ENCODE data around the gene DMTF1. TPM values are rescaled to one million over a fixed set of nuclear protein-coding genes. Genes with fewer than 3 reads are reported as not detected.

The DMTF1 gene
- polyA plus RNA-seq, 3 donors: 4.9 to 108 (median 8.3) TPM

DNA sequence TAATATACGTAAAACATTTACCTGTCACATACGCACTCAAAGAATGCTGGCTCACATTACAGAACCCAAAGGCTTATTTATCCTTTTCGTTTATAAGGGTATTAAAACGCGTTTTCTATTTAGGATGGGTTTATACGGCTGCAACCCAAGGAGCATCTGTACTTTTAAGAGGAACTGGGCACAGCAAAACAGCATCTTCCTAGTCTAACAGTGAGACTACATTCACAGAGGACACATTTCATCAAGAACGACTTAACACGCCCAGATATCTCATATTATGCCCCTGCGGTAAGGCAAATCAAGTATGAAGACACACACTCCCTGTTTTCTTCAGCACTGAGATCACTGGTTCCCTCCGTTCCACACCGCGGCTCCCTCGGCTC is 533 bp upstream of the DMTF1 start:
- peaks cover 39% of the 10 kb centered on the region for H3K79me2 ChIP-seq (ENCODE audit: insufficient read depth, low read length)

DNA sequence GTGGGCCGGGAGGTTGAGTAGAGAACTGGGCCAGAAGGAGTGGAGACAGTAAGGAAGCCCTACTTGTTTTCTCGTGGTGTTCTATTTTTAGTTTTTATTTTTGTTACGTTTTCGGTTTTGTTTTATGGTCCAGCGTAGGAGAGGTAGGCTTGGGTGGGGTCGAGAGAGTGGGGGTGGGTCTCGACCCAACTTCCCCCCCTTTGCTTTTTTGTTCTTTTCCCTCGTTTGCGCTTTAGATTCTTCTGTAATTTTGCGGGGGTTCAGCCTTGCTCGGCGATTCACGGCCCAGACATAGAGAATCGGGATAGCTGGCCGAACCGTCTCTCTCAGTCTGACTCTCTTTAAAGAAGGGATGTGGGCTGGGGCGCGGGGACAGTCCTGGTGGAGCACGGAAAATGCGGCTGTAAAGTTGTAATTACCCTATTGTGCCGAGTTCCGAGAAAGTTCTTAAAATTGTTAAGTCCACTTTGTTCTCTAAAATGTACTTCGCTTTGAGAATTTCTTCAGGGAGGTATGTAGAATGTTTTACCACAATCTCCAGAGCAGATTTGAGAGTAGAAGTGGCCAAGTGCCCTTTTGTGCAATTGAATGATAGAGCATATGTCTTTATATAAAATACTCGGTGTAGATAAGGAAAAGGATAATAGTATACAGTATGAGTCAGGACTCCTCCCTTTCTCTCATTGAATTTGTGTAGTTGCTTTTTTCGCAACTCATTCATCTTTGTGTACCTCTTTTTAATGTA is 816 bp downstream of the DMTF1 start:
- Histone ChIP-seq H2AFZ (ENCODE audit: insufficient read depth, low read depth, low read length, poor library complexity, severe bottlenecking) (peak overlapping the region; percentile 74), H3K27me3 (ENCODE audit: control insufficient read depth in 2 of 2, insufficient read depth in 2 of 2, low read length in 2 of 2) (no peaks in the 10 kb centered on the region), H3K9ac (ENCODE audit: insufficient read depth, low read length, poor library complexity, severe bottlenecking) (peak overlapping the region; percentile 94), H3K79me2 (ENCODE audit: insufficient read depth, low read length) (peaks cover 53% of the 10 kb centered on the region), H3K27ac (ENCODE audit: low read depth in 1 of 2, low read length in 2 of 2) (peak overlapping the region; percentile 98 to 99), H3K9me3 (replicated peaks in 1 of 2; ENCODE audit: control insufficient read depth in 1 of 2, insufficient read depth in 1 of 2, low read length in 2 of 2) (no peaks in the 10 kb centered on the region), H3K4me1 (ENCODE audit: control insufficient read depth in 1 of 2, insufficient read depth in 2 of 2, low read length in 2 of 2) (peaks cover 17 to 27% of the 10 kb centered on the region in 2 donors), H3K36me3 (replicated peaks in 1 of 2; ENCODE audit: control insufficient read depth in 1 of 2, insufficient read depth in 2 of 2, low read length in 2 of 2) (peaks cover 2 to 7% of the 10 kb centered on the region in 2 donors), H3K4me2 (replicated peaks; ENCODE audit: extremely low read depth, low read length, poor library complexity, severe bottlenecking) (peak overlapping the region; percentile 74), H4K20me1 (ENCODE audit: insufficient read depth, low read length) (peaks cover 36% of the 10 kb centered on the region), H3K4me3 (replicated peaks in 1 of 3; ENCODE audit: low read depth in 2 of 3, low read length in 3 of 3) (peak overlapping the region; percentile 87 to 96 (median 93))
- no peaks in the 10 kb centered on the region for H3K9me3 Mint-ChIP-seq
- WGBS (ENCODE audit: insufficient coverage): 0% methylated on average over 12 of the region's 25 CpGs
- H3K4me3 Mint-ChIP-seq: peak overlapping the region; percentile 96 to 97
- intact Hi-C loops (cut with micrococcal nuclease): loop anchor here (10.0 kb wide), 2 partner anchors 62 to 722 kb away; partner anchors contain the start of genes TMEM243 (in 2 of the 2), DBF4 (in 1 of the 2) and SLC25A40 (in 1 of the 2)
- peaks cover 33% of the 10 kb centered on the region for H3K4me1 Mint-ChIP-seq
- H3K27ac Mint-ChIP-seq: peak overlapping the region; percentile 97 to 100 (median 99)
- H3K27me3 Mint-ChIP-seq (ENCODE audit: low read depth in 3 of 3): peaks cover 0 to 4% (median 0%) of the 10 kb centered on the region in 3 donors
- H3K36me3 Mint-ChIP-seq: peaks cover 6 to 7% of the 10 kb centered on the region in 2 donors
- TF ChIP-seq, protein P1, sequence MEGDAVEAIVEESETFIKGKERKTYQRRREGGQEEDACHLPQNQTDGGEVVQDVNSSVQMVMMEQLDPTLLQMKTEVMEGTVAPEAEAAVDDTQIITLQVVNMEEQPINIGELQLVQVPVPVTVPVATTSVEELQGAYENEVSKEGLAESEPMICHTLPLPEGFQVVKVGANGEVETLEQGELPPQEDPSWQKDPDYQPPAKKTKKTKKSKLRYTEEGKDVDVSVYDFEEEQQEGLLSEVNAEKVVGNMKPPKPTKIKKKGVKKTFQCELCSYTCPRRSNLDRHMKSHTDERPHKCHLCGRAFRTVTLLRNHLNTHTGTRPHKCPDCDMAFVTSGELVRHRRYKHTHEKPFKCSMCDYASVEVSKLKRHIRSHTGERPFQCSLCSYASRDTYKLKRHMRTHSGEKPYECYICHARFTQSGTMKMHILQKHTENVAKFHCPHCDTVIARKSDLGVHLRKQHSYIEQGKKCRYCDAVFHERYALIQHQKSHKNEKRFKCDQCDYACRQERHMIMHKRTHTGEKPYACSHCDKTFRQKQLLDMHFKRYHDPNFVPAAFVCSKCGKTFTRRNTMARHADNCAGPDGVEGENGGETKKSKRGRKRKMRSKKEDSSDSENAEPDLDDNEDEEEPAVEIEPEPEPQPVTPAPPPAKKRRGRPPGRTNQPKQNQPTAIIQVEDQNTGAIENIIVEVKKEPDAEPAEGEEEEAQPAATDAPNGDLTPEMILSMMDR (IDR thresholded peaks at IDR 0.05): no peak
- peak; percentile 32 to 56 (median 53) for DNase-seq

More for the DNA sequence above, 533 bp upstream of the DMTF1 start:
- peak overlapping the region; percentile 94 for H3K9ac ChIP-seq (ENCODE audit: insufficient read depth, low read length, poor library complexity, severe bottlenecking)
- peak overlapping the region; percentile 98 to 99 for H3K27ac ChIP-seq (ENCODE audit: low read depth in 1 of 2, low read length in 2 of 2)
- no peaks in the 10 kb centered on the region for H3K36me3 ChIP-seq (replicated peaks in 1 of 2; ENCODE audit: control insufficient read depth in 1 of 2, insufficient read depth in 2 of 2, low read length in 2 of 2)
- H3K9me3 Mint-ChIP-seq: peaks cover 0 to 6% (median 3%) of the 10 kb centered on the region in 7 donors
- H3K9me3 ChIP-seq (replicated peaks in 1 of 2; ENCODE audit: control insufficient read depth in 1 of 2, insufficient read depth in 1 of 2, low read length in 2 of 2): no peaks in the 10 kb centered on the region
- peak overlapping the region; percentile 97 to 100 (median 99) for H3K27ac Mint-ChIP-seq
- intact Hi-C loops (cut with micrococcal nuclease): loop anchor here (10.0 kb wide), 2 partner anchors 63 to 723 kb away; partner anchors contain the start of genes TMEM243 (in 2 of the 2), DBF4 (in 1 of the 2) and SLC25A40 (in 1 of the 2)
- H4K20me1 ChIP-seq (ENCODE audit: insufficient read depth, low read length): peaks cover 23% of the 10 kb centered on the region
- H2AFZ ChIP-seq (ENCODE audit: insufficient read depth, low read depth, low read length, poor library complexity, severe bottlenecking): peak overlapping the region; percentile 74
- H3K4me1 Mint-ChIP-seq: peaks cover 28% of the 10 kb centered on the region
- 1% methylated on average over 7 of the region's 13 CpGs for WGBS (ENCODE audit: insufficient coverage)
- no peaks in the 10 kb centered on the region for H3K27me3 ChIP-seq (ENCODE audit: control insufficient read depth in 2 of 2, insufficient read depth in 2 of 2, low read length in 2 of 2)
- peak overlapping the region; percentile 87 to 96 (median 93) for H3K4me3 ChIP-seq (replicated peaks in 1 of 3; ENCODE audit: low read depth in 2 of 3, low read length in 3 of 3)
- peaks cover 0 to 4% (median 0%) of the 10 kb centered on the region in 3 donors for H3K27me3 Mint-ChIP-seq (ENCODE audit: low read depth in 3 of 3)
- no peak for DNase-seq
- TF ChIP-seq, protein P1 (IDR thresholded peaks at IDR 0.05): no peak
- peaks cover 6 to 7% of the 10 kb centered on the region in 2 donors for H3K36me3 Mint-ChIP-seq
- H3K4me3 Mint-ChIP-seq: peak overlapping the region; percentile 96 to 97
- peaks cover 17 to 27% of the 10 kb centered on the region in 2 donors for H3K4me1 ChIP-seq (ENCODE audit: control insufficient read depth in 1 of 2, insufficient read depth in 2 of 2, low read length in 2 of 2)
- H3K4me2 ChIP-seq (replicated peaks; ENCODE audit: extremely low read depth, low read length, poor library complexity, severe bottlenecking): peak overlapping the region; percentile 74

Measured in CD14-positive monocyte (primary cell).